Measurements from ENCODE around the gene PCP4L1.

- TF ChIP-seq CTCF (IDR thresholded peaks at IDR 0.05), result no peak
- no peak for TF ChIP-seq POLR2A (IDR thresholded peaks at IDR 0.05)
These were observed 39.6 kb downstream of the PCP4L1 start for GRCh38 chr1:161298116-161298515.
